ENCODE measurements around the gene TTLL10.

TTLL10 gene

DNA sequence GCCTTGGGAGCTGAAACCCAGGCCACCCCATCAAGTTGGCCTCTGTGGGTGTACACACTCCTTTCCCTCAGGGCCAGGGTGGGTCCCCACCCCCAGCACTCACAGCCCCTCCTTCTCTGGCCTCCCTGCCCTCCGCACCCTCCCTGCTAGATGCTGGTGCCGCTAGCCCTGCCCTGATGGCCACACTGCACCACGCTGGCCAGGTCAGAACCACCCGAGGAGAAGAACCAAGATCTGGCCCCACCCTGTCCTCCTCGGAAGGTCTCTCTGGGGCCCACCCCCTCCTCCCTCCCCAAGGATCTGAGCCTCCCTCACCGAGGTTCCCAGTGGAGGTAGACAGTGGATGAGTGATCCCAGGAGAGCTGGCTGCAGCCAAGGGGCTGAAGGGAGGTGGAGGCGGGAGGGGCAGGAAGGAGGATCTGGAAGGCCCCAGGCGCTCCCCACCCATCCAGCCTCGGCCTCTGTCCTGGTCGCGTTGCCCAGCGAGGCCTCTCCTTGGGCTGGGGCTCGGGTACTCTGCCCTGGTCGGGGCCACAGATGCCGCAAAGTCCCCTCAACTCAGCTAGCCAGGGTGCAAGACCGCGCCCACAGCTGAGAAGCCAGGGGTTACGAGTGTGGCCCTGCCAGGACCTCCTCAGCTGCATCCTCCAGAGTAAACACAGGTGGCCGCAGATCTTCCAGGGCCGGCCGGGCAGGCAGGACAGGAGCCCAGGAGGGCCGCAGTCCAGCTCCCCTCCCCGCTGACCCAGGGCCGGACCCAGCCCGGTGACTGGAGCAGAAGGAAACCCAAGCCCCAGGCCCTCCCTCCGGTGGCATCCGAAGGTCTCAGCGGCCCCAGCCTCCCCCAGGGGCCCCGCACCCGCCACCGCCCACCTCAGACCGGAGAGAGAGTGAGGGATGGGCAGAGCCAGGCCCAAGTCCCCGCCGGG, 63.5 kb downstream of the TTLL10 start:
- DNase-seq (ENCODE audit: low spot score) = no peak

- DNase-seq (ENCODE audit: low spot score) = peak; percentile 24
Measured at GRCh38 chr1:1237874-1238701, 64.4 kb downstream of the TTLL10 start.

- no peak for DNase-seq (ENCODE audit: low spot score)
Measured at GRCh38 chr1:1238702-1239178, 65.1 kb downstream of the TTLL10 start.

DNA sequence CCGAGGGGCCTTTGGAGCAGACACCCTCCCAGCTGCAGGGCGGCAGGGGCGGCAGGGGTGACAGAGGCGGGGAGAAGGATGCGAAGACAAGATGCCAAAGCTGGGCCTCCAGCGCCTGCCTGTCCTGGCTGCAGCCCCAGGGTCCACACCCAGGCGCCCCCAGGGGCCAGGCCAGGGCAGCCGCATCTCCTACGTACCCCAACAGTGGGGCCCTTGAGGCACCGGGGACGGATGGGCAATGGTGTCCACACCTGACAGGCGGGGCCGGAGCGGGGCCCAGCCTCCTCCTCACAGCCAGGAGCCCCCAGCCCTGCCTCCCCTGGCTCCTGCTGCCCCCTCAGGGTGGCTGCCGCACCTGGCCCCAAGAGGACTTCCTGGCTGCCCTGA, 65.5 kb downstream of the TTLL10 start:
- no peak for DNase-seq (ENCODE audit: low spot score)

GRCh38 chr1:1239614-1240347, 66.1 kb downstream of the TTLL10 start:
- no peak for DNase-seq (ENCODE audit: low spot score)

DNA sequence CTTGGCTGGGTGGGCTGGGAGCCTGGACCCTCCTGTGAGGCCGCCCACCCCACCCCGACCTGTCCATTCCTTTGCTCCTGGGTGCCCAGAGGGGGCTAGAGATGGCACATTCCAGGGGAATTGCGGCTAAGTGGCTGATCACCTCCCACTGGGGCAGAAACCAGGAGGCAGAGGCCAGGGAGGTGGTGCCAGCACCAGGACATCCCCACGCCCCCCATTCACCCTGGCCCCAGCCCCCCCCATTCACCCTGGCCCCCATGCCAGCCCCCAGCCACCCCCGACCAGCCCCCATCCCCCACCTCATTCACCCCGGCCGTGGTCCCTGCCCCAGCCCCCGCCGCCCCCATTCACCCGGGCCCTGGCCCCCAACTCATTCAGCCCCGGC, 66.7 kb downstream of the TTLL10 start:
- no peak for DNase-seq (ENCODE audit: low spot score)

DNA sequence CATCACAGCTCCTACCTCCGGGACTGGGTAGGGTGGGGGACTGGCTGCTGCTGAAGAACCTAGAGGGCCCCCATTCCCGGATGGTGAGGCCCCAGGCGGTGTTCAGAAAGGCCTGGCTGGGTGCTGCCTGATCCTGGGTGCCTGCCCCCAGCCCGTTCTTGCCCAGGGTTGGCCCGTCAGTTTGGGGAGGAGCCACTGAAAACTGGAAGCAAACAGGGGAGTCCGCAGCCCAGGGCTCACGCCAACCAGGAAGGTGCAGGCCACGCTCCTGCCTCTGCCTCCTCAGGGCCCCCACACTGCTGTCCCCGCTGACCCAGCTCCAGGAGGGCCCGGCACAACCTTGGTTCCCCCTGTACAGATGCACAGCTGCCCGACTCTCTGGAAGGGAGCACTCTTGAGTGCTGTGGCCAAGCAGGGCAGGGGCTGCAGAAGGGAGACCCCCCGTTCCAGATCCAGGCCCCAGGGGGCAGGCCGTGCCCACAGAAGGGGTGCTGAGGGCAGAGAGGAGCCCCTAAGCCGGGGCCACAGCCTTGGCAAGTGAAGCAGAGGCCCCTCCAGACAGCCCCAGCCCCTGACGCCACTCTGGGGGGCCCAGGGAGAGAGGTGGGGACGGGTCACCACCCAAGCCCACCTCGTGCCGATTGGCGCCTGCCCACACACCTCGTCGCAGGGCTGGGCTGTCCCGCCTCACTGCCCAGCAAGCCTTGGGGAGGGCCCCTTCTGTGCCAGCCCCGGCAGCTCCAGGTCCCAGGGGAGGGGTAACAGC, 67.3 kb downstream of the TTLL10 start:
- no peak for DNase-seq (ENCODE audit: low spot score)

DNA sequence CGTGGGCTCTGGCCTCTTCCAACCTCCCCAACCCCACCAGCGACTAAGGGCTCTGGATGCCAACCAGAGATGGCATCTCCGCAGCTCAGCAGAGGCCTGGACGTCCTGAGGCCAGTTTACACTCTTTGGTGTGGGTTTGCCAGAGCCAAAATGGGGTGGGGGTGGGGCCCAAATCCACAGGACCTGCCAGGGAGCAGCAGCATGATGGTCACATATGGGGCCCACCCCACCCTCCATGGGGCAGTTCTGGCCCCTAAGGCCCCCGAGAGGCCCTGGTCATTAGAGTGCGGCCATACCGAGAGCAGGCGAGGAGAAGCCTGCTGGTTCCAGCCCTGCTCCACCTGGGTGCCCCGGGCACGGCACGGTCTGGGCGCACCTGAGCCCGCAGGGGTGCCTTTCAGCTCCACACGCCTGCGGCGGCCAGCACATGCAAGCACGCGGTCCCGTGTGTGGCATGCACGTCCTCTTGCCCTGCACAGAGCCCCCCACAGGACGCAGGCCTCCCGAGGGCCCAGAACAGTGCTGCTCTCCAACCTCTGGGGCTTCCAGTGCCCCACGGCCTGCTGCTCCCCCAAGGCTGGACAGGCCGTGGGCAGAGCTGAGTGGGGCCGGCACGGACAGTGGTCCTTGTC, 68.0 kb downstream of the TTLL10 start:
- no peak for DNase-seq (ENCODE audit: low spot score)

DNA sequence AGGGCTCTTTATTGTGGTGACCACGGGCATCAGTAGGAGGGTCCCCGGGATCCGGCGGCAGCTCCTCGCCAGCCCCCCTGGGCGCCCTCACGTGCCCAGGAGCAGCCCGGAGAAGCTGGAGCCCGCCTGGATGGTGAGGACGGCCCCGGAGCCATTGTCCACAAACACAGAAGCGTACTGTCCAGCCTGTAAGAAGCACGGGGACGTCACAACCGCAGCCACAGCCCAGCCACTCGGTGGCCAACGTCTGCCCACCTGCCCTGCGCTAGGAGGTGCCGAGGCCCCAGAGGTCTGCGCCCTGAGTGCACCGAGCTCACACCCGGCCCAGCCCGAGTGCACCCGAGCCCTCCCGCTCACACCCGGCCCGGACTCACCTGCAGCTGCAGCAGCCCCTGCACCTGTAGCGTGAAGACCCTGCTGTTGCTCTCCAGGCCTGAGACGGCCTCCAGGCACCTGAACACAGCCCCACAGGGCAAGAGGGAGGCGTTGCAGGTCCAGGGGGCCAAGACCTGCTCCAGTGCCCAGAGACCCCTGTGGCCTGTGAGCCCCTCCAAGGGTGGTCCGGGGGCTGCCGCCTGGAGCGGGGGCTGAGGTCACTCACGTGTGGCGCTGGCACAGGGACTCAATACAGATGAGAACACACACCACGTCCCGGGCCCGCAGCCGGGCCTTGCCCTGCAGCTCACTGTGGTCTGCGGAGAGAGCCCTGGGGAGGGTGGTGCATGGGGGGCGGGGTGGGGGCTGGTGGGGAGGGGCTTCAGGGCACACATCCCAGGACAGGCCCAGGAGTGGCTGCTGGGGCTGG, 69.0 kb downstream of the TTLL10 start:
- no peak for DNase-seq (ENCODE audit: low spot score)

DNA sequence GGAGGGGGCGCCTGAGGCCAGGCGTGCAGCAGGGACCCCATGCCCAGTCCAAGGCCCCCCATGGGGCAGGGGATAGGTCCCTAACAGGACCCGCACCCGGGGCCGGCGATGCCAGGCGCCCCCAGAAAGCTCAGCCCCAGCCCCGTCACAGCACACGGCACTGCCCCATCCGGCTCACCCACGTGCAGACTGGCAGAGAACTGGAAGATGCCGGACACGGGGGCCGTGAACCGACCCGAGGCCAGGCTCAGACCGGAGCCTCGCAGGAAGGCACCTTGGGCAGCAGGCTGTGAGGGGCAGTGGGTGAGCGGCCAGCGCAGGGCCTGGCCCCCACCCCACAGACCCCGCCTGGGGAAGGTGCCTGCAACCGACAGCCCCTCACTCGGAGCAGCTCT, 69.6 kb downstream of the TTLL10 start:
- DNase-seq (ENCODE audit: low spot score) = no peak

DNA sequence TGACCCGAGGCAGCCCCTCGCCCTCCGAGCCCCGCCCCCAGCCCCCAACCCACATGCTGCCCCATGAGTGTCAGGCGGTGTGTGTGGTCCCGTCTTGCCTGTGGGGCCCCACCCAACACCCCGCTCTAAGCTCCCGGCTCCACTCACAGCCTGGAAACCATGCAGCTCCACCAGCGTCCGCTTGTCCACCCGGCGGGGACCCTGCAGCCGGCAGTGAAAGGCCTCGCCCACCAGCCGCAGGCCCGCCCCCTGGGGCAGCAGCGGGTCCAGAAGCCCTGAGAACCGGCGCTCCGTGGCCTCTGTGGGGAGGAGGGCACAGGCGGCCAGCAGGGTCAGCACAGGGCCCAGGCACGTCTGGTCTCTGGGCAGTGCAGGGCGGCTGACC, 70.1 kb downstream of the TTLL10 start:
- no peak for DNase-seq (ENCODE audit: low spot score)

DNA sequence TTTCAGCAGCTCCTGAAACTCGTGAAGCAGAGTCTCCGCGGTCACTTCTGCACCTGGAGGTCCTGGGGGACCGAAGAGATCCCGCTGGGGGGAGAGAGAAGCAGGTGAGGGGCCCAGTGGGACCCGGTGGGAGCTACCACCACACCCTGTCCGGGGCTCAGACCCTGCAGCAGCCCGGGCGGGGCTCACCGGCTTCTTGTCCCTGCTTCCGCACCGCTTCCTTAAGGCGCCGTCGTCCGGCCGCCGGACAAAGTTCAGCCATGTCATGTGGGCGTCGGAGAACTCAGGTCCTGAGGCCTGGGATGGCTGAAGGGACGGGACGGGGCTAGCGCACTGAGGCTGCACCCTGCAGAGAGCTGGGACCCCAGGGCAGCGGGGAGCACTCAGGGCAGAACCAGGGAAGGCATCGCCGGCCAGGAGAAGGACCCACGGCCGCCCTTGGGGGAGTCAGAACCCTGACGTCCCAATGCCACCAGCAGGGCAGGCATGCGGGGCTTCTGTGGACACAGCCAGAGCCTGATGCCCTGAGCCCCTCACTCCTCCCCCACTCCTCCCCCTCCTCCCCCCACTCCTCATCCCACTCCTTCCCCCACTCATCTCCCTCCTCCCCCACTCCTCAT, 70.6 kb downstream of the TTLL10 start:
- no peak for DNase-seq (ENCODE audit: low spot score)

GRCh38 chr1:1245178-1245816, 71.6 kb downstream of the TTLL10 start:
- no peak for DNase-seq (ENCODE audit: low spot score)

DNA sequence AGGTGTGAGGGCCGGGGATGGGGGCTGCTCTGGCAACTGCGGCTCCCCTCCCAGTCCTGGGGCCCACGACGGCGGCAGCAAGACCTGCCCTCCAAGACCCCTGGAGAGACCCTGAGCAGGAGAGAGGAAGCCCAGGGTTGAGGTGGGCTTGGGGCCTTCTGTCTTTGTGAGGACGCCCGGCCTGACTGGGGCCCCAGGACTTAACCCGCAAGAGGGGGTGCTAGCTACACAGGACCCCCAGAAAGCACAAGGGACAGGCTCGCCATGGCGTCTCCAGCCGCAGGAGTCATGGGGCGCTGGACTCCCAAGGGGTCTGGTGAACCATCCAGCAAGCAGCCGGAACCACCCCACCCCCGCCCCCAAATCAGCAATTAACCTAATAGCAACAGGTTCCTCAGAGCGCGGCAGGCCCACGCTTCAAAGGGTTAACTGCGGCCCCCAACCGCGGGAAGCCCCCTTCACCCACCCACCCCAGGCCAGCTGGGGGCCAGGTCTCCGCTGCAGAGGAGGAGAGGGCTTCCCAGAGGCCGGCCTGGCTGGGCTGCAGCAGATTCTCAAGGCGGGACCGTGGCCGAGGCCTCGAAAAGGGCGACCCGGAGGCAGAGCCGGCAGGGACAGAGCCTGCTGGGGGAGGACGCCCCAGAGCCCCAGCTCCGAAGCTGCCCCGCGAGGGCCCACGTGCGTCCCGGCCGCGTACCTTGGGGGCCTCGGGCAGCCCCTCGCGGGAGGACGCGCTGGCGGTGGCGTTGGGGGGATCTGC, 72.3 kb downstream of the TTLL10 start:
- DNase-seq (ENCODE audit: low spot score) = no peak

DNA sequence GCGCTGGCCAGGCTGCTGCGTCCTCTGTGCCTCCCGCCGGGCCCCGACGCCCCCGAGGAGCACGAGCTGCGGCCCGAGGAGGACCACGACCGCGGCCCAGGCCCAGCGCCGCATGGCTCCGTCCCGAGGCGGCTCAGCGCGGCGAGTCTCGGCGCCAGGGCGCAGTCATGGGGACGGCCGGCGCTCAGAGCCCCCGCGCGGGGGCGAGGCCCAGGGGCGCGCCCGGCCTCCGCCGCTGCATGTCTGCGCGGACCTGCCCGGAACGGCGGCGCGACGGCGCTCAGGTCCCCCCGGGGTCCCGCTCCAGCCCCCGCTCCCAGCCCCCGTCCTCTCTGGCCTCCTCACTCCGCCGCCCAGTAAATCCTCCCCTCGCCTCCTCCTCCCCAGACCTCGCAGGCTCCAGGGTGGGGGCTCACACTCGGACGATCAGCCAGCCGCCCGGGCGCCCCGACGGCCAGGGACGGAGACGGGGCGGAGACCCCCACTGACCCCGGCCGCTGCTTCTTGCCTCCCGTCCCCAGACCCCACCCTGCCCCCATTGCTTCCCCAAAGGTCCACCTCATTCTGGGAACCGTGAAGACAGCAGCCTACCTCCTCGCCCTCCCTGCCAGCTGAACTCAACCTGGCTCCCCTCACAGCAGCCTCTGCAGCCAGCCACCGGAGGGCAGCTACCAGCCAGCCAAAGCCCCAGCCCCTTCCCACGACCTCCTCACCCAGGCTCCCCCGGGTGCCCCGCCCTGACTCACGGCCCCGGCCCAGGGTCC, 73.1 kb downstream of the TTLL10 start, which contains the start of gene C1QTNF12:
TSS of gene C1QTNF12 (minus strand) at position 146 of the 764 bp plus-strand sequence. CDS start at position 114, 32 bp downstream.
- DNase-seq (ENCODE audit: low spot score) = no peak

DNA sequence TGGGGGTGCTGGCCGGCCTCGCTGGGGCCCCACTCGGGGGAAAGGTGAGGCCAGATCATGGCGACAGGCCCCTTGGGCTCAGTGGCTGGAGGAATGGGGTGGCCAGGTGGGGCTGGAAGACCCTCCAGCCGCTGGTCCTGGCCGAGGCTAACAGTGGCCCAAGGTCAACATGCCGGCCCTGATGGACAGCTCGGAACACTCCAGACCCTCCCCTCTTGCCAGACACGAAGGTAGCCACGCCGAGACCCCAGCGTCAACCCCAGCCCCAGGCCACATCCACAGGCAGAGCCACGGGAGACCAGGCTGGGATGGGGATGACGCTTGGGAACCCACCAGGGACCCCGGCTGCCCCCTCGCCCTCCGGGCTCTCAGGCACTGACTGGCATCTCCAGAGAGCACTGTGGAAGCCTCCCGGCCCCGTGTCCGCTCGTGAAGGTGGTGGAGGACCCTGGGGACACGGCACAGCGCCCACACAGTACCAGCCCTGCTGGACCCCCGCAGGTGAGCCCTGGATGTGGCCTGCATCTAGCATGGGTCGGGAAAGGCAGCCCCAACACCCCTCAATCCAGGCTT, 73.7 kb downstream of the TTLL10 start:
- DNase-seq (ENCODE audit: low spot score) = no peak

All from COLO829 (cell line).